K562 (cell line): ENCODE results near the gene CHCHD1. TPM values are rescaled to one million over a fixed set of nuclear protein-coding genes. Genes with fewer than 3 reads are reported as not detected.
A peak's percentile ranks its signal among the peaks of the same experiment; 100 is the strongest.

Source experiments
- ARID1B ChIP-seq: fragments of 450-650 bp; IDR thresholded peaks from 2 replicates; pipeline ENCODE4 v1.6.1; 2016; ENCODE audit warnings: antibody characterized with exemption, mild to moderate bottlenecking, inconsistent platforms
- BMI1 ChIP-seq: fragments of 150-350 bp; IDR thresholded peaks from 2 replicates; pipeline ENCODE4 v1.6.1; 2014; ENCODE audit warnings: low read length
- BRD4 ChIP-seq: fragments of 200-600 bp; sonication (generic); IDR thresholded peaks from 2 replicates; pipeline ENCODE4 v1.6.1; 2017; ENCODE audit warnings: inconsistent platforms
- CUX1 ChIP-seq: fragments of 200-800 bp; sonication (Bioruptor generic); IDR thresholded peaks from 2 replicates; pipeline ENCODE4 v1.6.1; 2016; ENCODE audit warnings: missing genetic modification characterization, missing compliant biosample characterization
- DLX4 ChIP-seq: fragments of 250-450 bp; sonication (Bioruptor Pico); IDR thresholded peaks from 2 replicates; pipeline ENCODE4 v1.6.1; 2021; ENCODE audit warnings: mild to moderate bottlenecking
- E2F4 ChIP-seq: sonication (generic); formaldehyde crosslinking; IDR thresholded peaks from 2 replicates; pipeline ENCODE4 v1.8.0; 2022; ENCODE audit warnings: mild to moderate bottlenecking, low read depth, missing genetic modification reagents
- ETV5 ChIP-seq: sonication (generic); formaldehyde crosslinking; IDR thresholded peaks from 2 replicates; pipeline ENCODE4 v1.4.0; 2020; ENCODE audit warnings: low read depth, mild to moderate bottlenecking, missing genetic modification reagents
- HNRNPL ChIP-seq: fragments of 200-400 bp; formaldehyde crosslinking; IDR thresholded peaks from 2 replicates; pipeline ENCODE4 v1.6.1; 2017; ENCODE audit warnings: low read depth, mild to moderate bottlenecking, low read length
- RNF2 ChIP-seq: sonication (generic); IDR thresholded peaks from 2 replicates; pipeline ENCODE4 v1.6.1; 2016
- SIX5 ChIP-seq, 2 experiments: IDR thresholded peaks; 2 replicates each; pipeline ENCODE4 v1.6.1; 2011; ENCODE audit warnings: low read length in 2 of 2, borderline replicate concordance in 1 of 2, low read depth in 1 of 2, mild to moderate bottlenecking in 1 of 2, moderate library complexity in 1 of 2; ENCODE audit not compliant: insufficient read depth in 1 of 2
- SMARCC2 ChIP-seq: fragments of 450-650 bp; IDR thresholded peaks from 2 replicates; pipeline ENCODE4 v1.6.1; 2017; ENCODE audit warnings: antibody characterized with exemption, moderate library complexity, mild to moderate bottlenecking, low read depth
- TSHZ1 ChIP-seq: fragments of 250-450 bp; sonication (Bioruptor Pico); IDR thresholded peaks from 2 replicates; pipeline ENCODE4 v1.4.0; 2020; ENCODE audit warnings: mild to moderate bottlenecking, moderate library complexity
- ZNF184 ChIP-seq: sonication (generic); formaldehyde crosslinking; IDR thresholded peaks from 2 replicates; pipeline ENCODE4 v1.5.0; 2020; ENCODE audit warnings: missing genetic modification reagents
- ZNF384 ChIP-seq: IDR thresholded peaks from 2 replicates; pipeline ENCODE4 v1.6.1; 2012; ENCODE audit warnings: low read depth, low read length, improper control_type of control experiment
- ZNF561 ChIP-seq: fragments of 450-650 bp; formaldehyde crosslinking; conservative IDR thresholded peaks from 2 replicates; pipeline ENCODE4 v1.4.0; 2020; ENCODE audit warnings: mild to moderate bottlenecking, moderate library complexity
- ZZZ3 ChIP-seq: fragments of 450-650 bp; IDR thresholded peaks from 2 replicates; pipeline ENCODE4 v1.6.1; 2016; ENCODE audit warnings: antibody characterized with exemption, mild to moderate bottlenecking, moderate library complexity
- polyA plus RNA-seq, 8 experiments: library from polyadenylated mRNA; depleted of rRNA in 4 of 8; stranded (reverse) in 5 of 8; unstranded in 3 of 8; fragments of >200 nt; fragmentation: Nextera tagmentation in 2 of 8; fragmentation: Illumina TruSeq in 1 of 8; extraction: Ambion mirVana in 2 of 8; extraction: Trizol in 1 of 8; gene quantifications; 2 replicates each; pipeline versions ENCODE4 v1.2.1 to v1.2.3, GENCODE V29; 2011 to 2014; ENCODE audit warnings: inconsistent platforms in 1 of 8, missing spikeins in 1 of 8
- total RNA-seq, 7 experiments: library from RNA; depleted of rRNA in 6 of 7; stranded (reverse); fragments of >200 nt in 6 of 7; fragmentation: Illumina TruSeq in 2 of 7; extraction: Trizol in 2 of 7; gene quantifications; 2 replicates each; pipeline versions ENCODE4 v1.2.1 to v1.2.3, GENCODE V29; 2011 to 2021; ENCODE audit warnings: low replicate concordance in 1 of 7

Gene CHCHD1
- total and polyA plus RNA-seq, 9 of the 15 experiments (the other 6 are each of a cell fraction or from before 2014, with no cell fraction given): 52.9 to 126 (median 83.4) TPM

GRCh38 chr10:73781879-73782748 lies at the start of gene CHCHD1 (continued):
- no peak for TF ChIP-seq ZZZ3
- no peak for TF ChIP-seq TSHZ1 (CRISPR knock-in tag)
- no peak for TF ChIP-seq ZNF561 (CRISPR knock-in tag)
- no peak for TF ChIP-seq ZNF184 (CRISPR knock-in tag)
- TF ChIP-seq BRD4: no peak
- TF ChIP-seq HNRNPL: no peak
- no peak for TF ChIP-seq BMI1
- TF ChIP-seq ZNF384: no peak
- TF ChIP-seq CUX1 (CRISPR knock-in tag): no peak
- TF ChIP-seq SIX5 (IDR thresholded peaks at IDR 0.05; ENCODE audit: borderline replicate concordance in 1 of 2, insufficient read depth in 1 of 2, low read depth in 1 of 2, low read length in 2 of 2): 0 out of 4 replicates have a peak, but pooled peaks of 1 of the 2 experiments have one; percentile 19
- no peak for TF ChIP-seq DLX4 (CRISPR knock-in tag)
- no peak for TF ChIP-seq SMARCC2
- TF ChIP-seq ETV5 (CRISPR knock-in tag): peak; percentile 81; the same call in 1 of the 2 replicates
- 0 out of 2 replicates have a peak, but pooled peaks have one; percentile 52 for TF ChIP-seq E2F4 (CRISPR knock-in tag)
- TF ChIP-seq ARID1B: peak; percentile 37; the same call in 1 of the 2 replicates
- peak; percentile 52 for TF ChIP-seq RNF2
